NCI-H2107 (cell line): ENCODE measurements around the gene COQ8A.

Experiments used
- DNase-seq: peaks from one replicate; lab custom pipeline; 2025; lab: John Stamatoyannopoulos, UW

COQ8A gene

GRCh38 chr1:226974544-226975258, 34.6 kb downstream of the COQ8A start:
- DNase-seq, result no peak

GRCh38 chr1:226975259-226976250, 35.5 kb downstream of the COQ8A start:
- peak; percentile 82 for DNase-seq

GRCh38 chr1:226976276-226976977, 36.3 kb downstream of the COQ8A start:
- no peak for DNase-seq

GRCh38 chr1:226976978-226977642, 37.0 kb downstream of the COQ8A start:
- no peak for DNase-seq

GRCh38 chr1:226977643-226978431, 37.7 kb downstream of the COQ8A start:
- no peak for DNase-seq

- no peak for DNase-seq
These were observed 38.5 kb downstream of the COQ8A start for GRCh38 chr1:226978432-226979114.

- no peak for DNase-seq
These were observed 39.0 kb downstream of the COQ8A start for GRCh38 chr1:226979115-226979516.

GRCh38 chr1:226979517-226980121, 39.5 kb downstream of the COQ8A start:
- DNase-seq, result no peak

- DNase-seq, result no peak
These were observed 40.0 kb downstream of the COQ8A start for GRCh38 chr1:226980122-226980560.

- DNase-seq, result no peak
These were observed 40.7 kb downstream of the COQ8A start for GRCh38 chr1:226980565-226981385.

- DNase-seq, result no peak
These were observed 41.3 kb downstream of the COQ8A start for GRCh38 chr1:226981386-226981817.

- DNase-seq, result no peak
These were observed 41.7 kb downstream of the COQ8A start for GRCh38 chr1:226981838-226982237.

GRCh38 chr1:226982451-226983177, 42.5 kb downstream of the COQ8A start:
- DNase-seq, result no peak

GRCh38 chr1:226983247-226983991, 43.3 kb downstream of the COQ8A start:
- no peak for DNase-seq

- no peak for DNase-seq
These were observed 43.9 kb downstream of the COQ8A start for GRCh38 chr1:226983992-226984364.

- DNase-seq, result no peak
These were observed 44.6 kb downstream of the COQ8A start for GRCh38 chr1:226984521-226985238.
